Thoracic aorta (tissue), 2 donors: ENCODE results near the gene FAM151A. TPM values are rescaled to one million over a fixed set of nuclear protein-coding genes. Genes with fewer than 3 reads are reported as not detected.

ENCODE experiments used
- ATAC-seq: fragments of 150-250 bp; one replicate; pipeline ENCODE4 v1.8.0; 2017; ENCODE audit warnings: low read depth; ENCODE audit not compliant: insufficient number of reproducible peaks, low FRiP score
- DNase-seq: peaks from one replicate; pipeline ENCODE4 v3.0.0-alpha.2; 2020; ENCODE audit warnings: low spot score
- H3K27ac ChIP-seq, 2 donors: fragments of 200-600 bp; sonication (generic); 1 replicate in 1 of 2; 2 replicates in 1 of 2; pipeline ENCODE4 v1.5.1; 2016; ENCODE audit warnings: mild to moderate bottlenecking in 2 of 2, moderate library complexity in 2 of 2
- H3K27me3 ChIP-seq: fragments of 200-600 bp; sonication (generic); replicated peaks from 2 replicates; pipeline ENCODE4 v1.6.0; 2016; ENCODE audit warnings: mild to moderate bottlenecking; ENCODE audit not compliant: insufficient read depth
- H3K36me3 ChIP-seq: fragments of 200-600 bp; sonication (generic); one replicate; pipeline ENCODE4 v1.5.1; 2016
- H3K4me1 ChIP-seq, 2 donors: fragments of 200-600 bp; sonication (generic); 1 replicate in 1 of 2; 2 replicates in 1 of 2; pipeline versions ENCODE4 v1.5.1 to v1.6.0; 2016; ENCODE audit warnings: low read depth in 2 of 2, mild to moderate bottlenecking in 1 of 2; ENCODE audit not compliant: control insufficient read depth in 1 of 2
- H3K4me3 ChIP-seq: fragments of 200-600 bp; sonication (generic); 2 replicates; pipeline ENCODE4 v1.5.1; 2016; ENCODE audit warnings: mild to moderate bottlenecking
- H3K9me3 ChIP-seq: fragments of 200-600 bp; sonication (generic); 2 replicates; pipeline ENCODE4 v1.5.1; 2016
- CTCF ChIP-seq: fragments of 200-600 bp; sonication (generic); IDR thresholded peaks from one replicate; pipeline ENCODE4 v1.5.1; 2019; ENCODE audit warnings: antibody characterized with exemption
- total RNA-seq, 2 donors: library from RNA; depleted of rRNA; stranded (reverse); fragments of >200 nt; gene quantifications; one replicate each; pipeline versions ENCODE4 v1.1.0 to v1.2.3, GENCODE V29; 2016

Gene FAM151A
- total RNA-seq, 2 donors from 2014 or later: not detected

DNA sequence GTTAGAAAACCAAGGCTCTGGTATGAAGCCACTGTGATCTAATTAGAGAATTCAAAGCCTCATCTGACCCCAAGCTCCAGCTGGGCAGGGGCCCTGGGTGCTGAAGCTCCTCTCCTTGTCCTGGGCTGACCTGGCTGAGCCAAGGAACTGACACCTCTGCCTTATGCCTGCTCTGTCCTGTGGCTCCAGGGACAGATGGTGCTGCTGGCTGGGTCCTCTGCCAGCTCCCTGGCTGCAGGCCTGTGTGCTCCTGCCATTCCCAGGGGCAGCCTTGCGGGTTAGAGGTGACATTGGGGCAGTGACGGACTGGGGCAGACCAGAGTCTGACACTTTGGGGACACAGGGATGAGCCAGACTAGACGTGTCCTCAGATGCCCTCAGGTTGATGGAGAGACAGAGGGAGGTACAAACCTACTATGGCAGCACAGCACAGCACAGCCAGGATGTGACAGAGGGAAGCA lies 63.5 kb downstream of the FAM151A start:
- DNase-seq (no peak), ATAC-seq (no peak)
- Histone ChIP-seq H3K27ac (no peak overlapping the region), H3K36me3 (no peaks in the 10 kb centered on the region), H3K9me3 (no peaks in the 10 kb centered on the region), H3K4me1 (peaks cover 14 to 29% of the 10 kb centered on the region in 2 donors), H3K4me3 (no peak overlapping the region), H3K27me3 (no peaks in the 10 kb centered on the region)
- no peak for TF ChIP-seq CTCF

Other genes with a start within 250 kb of the FAM151A start
- 10 to 100 TPM; 33.4 to 87.1 TPM for gene SSBP3, start 217.1 kb downstream of the FAM151A start, total RNA-seq
- 10 to 100 TPM; 19.3 to 23.6 TPM for gene ACOT11, start 75.3 kb downstream of the FAM151A start, total RNA-seq
- 10 to 100 TPM; 15.9 to 20.4 TPM for gene MROH7, start 18.3 kb upstream of the FAM151A start, total RNA-seq
- gene TTC4, start 92.3 kb upstream of the FAM151A start, total RNA-seq: 10 to 100 TPM; 12.7 to 17.2 TPM
- 1 to 10 TPM; 2.8 to 3.1 TPM for gene PARS2, start 141.0 kb upstream of the FAM151A start, total RNA-seq
- gene TTC22, start 177.8 kb upstream of the FAM151A start, total RNA-seq: under 1 TPM in 1 of 2 donors, not detected in 1; 0.63 TPM